GM19397 (cell line): ENCODE data around the gene ENTPD6.

Experiments used
- ATAC-seq: cut with Tn5 transposase; IDR thresholded peaks from one replicate; pipeline ENCODE4 v1.9.1; 2021; ENCODE audit warnings: mild to moderate bottlenecking, moderate library complexity; ENCODE audit not compliant: unreplicated experiment

Gene ENTPD6

DNA sequence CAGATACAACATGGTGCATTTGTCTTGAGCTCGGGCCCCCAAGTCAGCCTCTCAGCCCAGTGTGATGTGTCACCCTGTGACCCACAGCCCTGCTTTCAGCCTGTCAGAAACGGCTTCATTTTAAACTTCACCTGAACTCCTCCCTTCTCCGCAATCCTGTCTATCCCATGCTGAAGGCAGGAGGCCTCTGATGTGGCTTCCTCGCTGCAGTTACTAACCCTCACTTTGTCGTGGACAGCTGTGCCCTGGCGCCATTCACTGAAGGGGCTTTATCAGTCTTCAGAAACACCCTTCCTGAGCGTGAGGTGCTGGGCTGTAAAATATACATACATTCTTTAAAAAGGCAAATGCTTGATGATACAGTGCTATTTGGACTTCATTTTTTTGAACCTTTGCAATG is 7.9 kb upstream of the ENTPD6 start:
- no peak for ATAC-seq

DNA sequence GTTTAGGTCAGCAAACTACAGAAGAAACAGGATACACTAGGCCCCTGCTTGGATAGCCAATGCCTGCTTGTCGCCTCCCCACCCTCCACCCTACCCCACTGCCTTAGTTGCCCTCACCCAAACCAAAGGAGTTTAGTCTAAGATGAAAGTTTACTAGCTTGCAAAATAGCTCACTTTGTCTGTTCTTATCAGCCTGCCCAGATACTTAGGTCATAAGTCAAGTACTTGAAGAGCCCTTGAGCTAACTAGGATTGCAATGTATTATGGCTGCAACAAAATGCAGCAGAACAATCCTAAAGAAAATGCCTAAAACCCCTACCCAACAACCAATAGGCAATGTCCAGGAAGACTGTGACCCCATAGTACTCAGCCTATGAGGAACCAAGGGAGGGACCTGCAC is 7.3 kb upstream of the ENTPD6 start:
- ATAC-seq: no peak

DNA sequence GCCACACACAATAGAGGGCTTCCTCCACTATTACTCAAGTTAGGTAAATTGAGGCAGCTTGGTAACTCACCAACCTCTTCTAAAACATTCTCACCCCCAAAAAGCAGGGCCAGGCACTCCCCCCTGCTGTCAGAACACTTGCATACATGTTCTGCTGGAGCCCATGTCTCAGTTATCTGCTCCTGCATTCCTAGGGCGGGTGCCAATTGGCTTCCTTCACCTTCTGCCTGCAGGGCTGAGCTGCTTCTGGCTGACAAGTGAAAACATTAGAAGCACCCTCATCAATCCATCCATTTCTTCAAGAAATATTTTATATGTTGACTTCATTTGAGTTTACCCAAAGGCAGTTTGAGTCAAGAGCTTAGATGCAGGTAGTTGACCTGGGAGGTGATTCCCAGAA is 4.5 kb upstream of the ENTPD6 start:
- no peak for ATAC-seq

DNA sequence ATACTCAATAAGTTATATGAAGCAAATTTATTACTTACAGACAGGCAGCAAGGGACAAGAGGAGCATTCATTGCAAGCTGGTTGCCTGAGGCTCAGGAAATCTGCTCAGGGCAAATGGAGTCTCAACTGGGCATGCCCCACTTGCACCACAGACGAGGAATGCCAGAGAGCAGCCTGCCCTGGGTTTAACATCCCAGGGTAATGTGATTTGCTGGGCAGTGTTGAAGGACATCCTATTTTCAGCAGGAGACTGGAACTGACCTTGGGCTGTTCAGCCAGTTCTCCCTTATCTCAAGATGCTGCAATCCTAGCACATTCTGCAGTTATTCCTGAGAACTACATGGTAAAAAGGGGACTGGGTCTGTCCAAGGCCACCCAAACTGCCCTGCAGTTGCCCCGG is 3.8 kb upstream of the ENTPD6 start:
- no peak for ATAC-seq

DNA sequence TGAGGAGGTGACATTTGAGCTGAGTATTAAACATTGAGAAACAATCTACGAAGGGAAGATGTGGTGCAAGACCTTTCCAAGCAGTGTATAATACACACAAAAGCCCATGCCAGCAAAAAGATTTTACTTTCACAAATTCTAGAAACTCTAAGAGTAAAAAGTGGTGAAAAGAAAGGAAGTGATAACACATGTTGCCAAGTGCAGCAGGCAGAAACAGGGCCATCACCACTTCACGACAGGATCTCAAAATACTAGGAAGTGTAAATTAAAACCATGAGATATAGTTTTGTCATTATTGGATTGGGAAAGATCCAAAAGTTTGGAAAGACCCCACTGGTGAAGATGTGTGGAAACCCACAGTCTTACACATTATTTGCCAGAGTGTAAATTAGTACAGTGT is 1.7 kb upstream of the ENTPD6 start:
- ATAC-seq: no peak

DNA sequence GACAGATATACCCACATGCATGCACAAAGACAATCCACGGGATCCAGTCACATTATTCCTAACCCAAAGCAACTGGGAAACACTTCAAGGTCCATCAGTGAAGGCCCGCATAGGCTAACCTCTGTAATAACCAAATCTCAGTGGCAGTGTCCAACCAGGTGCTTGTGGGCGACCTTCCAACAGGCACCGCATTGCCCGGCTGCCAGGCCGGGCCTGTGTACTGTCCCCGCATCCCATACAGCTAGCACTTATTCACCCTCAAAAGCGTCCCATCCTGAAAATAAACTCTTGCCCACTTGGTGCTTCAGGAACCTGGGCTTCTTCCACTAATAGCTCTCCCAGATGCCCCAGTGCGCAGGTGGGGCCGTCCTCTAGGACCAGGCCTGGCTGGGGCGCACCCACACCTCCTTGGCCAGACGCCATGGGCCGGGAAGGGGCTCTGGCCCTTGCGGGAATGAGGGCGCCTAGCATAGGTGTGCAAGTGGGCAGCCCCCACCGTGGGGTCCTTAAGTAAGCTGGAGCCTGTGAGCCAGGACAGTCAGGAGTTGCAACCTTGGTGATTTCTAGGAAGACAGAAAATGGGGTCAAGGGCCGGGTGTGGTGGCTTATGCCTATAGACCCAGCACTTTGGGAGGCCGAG is 1.1 kb upstream of the ENTPD6 start:
- no peak for ATAC-seq

DNA sequence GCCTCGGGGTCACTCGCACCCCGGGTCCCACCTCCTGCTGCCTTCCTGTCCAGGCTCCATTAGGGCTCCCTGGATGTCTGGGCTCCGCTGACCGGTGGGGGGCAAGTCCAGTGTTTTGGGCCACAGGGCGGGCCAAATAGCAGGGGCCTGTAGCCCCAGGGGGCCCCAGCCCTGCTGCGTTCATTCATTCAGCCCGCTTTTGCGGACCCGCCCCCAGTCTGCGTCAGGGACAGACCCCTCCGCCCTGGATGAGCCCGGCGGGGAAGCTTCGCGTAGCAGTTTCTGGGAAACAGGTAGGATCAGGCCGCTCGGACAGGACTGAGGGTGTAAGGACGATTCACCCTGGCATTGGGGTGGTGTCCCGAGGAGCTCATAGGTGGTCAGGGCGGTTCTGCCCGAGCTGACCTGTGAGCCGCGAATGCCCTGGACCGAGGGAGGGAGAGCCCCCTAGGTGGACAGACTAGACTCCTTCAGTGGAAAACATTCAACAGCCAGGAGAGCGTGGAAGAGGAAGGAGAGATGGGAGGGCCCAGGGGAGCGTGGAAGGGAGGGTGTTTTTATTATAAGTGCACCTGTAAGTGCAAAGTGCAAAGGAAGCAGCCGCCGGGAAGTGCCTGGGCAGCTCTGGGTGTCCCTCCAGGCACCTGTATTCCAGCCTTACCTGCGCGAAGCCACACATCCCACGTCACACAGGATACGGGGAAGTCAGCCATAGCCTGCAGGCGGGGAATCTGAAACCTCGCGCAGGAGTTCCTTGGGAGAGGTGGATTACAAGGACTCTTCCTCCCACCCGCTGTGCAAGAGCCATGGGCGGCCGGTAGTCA is 662 bp downstream of the ENTPD6 start:
- peak; percentile 32 for ATAC-seq

DNA sequence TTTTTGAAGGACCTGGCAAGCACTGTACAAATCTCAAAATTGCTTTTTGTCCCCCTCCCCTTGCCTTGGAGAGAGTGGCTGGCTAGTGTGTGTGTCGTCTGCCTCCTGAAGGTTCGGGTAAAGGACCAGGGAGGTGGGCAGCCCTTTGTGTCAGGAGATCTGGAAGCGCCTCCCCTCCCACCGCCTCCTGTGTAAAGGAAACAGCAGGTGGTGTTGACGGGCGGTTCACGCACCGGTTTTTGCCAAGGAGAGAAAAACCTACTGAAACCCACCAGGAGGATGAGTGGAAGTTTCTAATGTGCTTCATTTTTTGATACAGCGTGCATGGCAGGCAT is 1.2 kb downstream of the ENTPD6 start:
- ATAC-seq: no peak

DNA sequence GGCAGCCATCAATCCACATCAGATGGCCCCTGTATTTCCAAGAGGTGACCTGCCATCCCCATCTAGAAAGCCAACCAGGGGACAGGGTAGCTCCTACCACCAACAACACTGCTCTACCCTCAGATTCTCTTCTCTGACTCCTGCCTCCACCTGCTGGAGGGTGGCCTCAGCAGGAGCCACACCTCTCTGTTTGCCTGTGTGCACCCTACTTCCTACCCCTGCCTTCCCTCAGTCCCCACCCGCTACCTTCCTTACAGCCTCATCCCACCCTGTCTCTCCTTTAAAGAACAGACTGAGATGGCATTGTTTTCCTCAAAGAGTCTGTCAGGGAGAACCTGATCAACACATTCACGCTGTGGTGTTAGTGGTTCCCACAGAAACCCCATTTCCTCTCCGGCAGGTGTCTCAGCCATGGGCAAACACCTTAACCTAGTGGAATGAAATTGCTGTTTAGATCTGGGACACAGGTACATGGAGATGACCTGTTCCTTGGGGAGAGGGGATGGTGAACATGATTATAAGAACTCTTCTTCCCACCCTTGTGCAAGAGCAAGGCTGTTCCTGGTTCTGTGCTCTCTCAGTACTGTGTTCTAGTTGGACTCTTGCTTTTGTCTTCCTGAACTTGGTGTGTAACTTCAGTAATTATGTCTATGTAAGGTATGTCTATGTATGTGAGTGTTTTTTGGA is 1.8 kb downstream of the ENTPD6 start:
- ATAC-seq: no peak

DNA sequence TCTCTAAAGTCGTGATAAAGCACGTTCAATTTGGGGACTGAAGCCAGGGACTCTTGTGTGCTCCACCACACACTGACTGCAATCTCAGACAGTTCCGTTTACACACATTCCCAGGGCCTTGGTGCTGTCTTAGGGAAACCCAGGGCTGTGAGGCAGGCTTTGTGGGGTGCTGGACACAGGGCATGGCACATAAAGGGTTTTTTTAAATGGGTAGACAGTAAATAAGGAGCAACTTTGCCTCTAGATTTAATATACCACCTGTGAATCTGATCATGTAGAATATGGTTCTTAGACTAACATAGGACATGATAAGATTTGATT is 2.3 kb downstream of the ENTPD6 start:
- no peak for ATAC-seq

DNA sequence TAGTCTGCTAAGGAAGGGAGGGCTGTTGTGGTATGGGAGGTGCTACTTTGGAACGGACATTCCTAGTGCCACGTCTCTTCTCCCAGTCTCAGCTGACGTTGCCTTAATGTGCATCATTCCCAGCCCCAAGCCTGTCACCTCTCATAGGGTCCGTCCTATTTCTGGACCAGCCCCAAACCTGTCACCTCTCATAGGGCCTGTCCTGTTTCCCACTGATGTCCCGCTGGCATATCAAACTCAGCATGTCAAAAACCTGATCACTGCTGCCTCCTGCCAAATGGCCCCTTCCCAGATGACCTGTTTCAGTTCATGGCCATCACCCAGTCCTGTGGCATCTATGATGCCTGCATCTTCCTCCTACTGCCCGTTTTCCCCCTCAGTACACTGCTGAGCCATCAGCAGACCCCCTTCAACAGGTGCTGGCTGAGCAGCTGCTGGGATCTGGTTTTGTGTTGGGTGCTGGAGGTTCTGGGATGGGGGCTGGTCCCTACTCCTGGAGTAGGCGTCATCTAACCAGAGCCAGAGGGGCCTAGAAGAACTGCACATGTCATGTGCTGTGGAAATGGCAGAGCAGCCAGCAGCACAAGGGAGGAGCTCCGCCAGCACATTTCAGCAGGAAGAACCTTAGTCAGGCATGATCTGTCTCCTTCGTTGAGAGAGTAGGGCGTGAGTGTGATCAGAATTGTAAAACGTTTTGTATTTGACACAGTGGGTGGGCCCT is 3.3 kb downstream of the ENTPD6 start:
- ATAC-seq: no peak

DNA sequence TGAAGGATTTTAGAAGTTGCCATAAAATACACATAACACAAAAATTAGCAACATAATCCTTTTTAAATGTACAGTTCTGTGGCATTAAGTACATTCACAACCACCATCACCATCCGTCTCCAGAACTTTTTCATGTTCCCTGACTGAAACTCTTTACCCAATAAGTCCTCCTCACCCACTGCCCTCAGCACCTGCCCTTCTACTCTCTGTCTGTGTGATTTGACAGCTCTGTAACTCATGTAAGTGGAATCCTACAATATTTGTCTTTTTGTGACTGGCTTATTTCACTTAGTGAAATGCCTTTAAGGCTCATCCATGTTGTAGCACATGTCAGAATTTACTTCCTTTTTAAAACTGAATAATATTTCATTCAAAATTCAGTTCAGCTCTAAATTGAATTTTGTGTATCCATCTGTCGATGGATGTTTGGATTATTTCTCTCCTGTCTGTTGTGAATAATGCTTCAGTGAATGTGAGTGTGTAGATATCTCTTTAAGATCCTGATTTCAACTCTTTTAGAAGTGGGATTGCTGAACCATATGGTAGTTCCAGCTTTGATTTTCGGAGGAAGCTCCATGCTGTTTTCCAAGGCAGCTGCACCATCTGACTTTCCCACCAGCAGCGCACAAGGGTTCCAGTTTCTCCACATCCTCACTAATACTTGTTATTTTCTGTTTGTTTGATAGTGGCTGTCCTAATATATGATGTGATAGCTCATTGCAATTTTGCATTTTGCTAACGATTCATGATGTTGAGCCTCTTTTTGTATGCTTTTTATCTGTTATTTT is 4.2 kb downstream of the ENTPD6 start:
- no peak for ATAC-seq

DNA sequence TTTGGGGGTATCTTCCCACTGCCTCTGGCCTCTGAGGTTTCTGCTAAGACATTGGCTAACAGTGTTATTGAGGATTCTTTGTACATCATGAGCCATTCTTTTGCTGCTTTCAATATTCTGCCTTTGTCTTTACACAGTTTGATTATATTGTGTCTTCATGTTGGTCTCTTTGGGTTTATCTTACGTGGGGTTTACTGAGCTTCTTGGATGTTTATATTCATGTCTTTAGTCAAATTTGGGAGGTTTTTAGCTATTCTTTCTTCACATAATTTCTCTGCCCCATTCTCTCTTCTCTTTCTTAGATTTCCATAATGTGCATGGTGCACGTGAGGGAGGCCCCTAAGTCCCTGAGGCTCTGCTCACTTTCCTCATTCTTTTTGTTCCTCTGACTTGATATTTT is 7.6 kb downstream of the ENTPD6 start:
- no peak for ATAC-seq

DNA sequence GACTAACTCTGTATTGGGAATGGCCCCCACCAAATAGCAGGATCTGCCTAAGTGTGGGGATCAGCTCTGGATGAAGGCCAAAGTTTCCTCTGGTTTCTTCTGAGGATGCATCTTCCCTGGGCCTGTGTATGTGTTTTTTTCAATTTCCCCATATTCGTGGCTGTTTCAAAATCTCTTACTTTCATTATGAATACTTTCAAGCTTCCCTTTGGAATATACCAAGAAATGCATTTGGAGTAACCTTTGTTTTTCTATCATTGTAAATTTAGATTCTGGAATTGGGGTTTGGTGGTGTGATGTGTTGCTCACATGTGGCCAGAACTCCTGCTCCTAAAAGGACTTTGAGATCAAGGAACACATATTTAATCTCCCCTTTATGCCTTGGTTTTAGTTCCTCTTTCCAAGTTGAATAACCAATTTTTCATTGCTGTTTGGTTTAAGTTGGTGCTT is 8.4 kb downstream of the ENTPD6 start:
- no peak for ATAC-seq

DNA sequence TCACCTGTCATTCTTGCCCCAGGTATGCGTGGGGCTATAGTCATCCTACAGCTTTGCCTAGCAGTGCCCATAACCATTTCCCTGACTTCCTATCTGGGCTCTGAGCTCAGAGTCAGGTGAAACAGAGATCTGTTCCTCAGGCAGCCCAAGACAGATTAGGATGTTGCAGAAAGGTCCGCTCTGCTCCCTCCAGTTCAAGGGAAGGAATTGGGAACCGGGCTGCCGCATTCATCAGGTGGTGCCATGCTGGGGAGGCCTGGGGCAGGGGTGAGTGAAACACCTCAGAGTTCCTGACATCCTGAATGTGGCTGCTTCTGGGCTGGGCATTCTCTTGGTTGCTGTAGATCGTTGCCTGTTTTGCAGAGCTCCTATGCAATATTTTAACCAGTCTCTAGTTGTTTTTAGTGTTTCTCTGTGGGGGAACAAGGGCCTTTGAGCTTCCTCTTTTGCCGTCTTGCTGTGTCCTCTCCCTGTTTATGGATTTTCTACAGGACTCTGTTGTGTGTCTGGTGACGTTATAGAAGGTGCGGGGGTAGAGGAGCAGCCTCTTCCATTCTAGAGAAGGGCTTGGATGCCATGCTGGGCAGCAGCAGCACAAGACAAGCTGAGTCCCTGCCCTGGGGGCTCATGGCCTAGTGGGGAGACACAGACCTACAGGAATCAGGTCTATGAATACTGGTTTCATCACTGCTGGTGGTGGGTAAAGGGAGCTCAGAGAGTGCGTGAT is 9.2 kb downstream of the ENTPD6 start:
- no peak for ATAC-seq

DNA sequence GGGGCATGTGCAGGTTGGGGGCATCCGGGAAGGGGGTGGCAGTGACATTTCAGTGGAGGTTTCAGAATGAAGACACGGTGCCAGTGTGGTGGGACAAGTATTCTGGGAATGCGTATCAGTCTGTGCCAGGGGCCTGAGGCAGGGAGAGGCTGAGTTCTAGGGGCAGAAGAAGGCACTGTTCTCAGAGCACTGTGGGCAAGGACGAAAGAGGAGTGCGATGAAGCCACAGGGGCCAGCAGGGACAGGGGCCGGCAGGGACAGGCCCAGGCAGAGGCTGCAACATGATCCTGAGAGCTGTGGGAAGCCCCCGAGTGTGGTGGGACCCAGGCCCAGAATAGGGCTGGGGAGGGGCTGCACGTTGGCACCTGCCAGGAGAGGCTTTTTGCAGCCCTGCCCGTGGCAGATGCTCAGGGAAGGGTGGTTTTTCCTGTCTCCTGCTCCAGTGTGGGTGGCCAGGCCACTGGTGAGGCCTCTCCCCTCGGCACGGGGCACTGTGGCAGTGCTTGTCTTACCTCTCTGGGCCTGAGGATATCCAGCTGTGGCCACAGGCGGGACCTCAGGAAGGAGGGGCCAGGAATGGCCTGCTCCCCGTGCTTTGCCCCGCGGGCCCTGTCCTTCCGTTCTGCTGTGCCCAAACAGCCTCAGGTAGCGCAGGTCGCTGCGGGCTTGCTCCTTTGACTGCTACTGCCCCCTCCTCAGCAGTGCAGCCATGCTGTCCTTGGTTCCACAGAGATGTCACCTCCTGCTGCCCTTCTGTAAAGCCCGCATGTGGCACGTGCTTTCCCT is 10.0 kb downstream of the ENTPD6 start:
- no peak for ATAC-seq

DNA sequence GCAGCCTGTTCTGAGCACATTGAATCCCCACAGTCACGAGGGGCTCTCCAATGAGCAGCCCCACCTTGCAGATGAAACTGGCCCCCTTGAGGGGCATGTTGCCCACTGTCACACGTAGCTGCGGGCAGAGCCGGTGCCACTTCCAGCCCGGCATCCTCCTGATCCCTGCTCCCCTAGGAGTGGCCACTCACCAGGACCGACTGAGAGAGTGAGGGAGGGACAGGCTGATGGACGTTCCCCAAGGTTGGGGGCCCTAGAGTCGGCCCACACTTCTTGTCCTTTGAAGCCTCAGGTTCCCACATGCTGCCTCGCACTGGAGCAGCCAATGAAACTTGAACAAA is 10.5 kb downstream of the ENTPD6 start:
- no peak for ATAC-seq

DNA sequence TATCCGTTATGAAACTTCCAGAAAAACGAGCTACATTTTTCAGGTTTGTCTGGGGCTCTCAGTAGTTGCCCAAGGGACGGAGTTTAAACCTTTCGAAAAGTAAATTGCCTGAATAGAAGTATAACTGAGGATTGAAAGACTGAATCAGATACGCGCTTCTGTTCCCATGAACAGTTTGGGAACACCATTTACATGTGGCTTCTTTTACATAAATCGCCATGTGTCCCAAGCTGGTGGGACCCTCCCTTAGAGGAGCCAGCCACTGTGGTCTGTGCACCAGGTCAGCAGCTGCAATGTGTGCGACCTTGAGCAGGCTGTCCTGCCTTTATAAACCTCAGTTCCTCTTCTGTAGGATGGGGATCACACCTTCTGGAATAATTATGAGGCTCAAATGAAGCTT is 11.0 kb downstream of the ENTPD6 start:
- no peak for ATAC-seq

DNA sequence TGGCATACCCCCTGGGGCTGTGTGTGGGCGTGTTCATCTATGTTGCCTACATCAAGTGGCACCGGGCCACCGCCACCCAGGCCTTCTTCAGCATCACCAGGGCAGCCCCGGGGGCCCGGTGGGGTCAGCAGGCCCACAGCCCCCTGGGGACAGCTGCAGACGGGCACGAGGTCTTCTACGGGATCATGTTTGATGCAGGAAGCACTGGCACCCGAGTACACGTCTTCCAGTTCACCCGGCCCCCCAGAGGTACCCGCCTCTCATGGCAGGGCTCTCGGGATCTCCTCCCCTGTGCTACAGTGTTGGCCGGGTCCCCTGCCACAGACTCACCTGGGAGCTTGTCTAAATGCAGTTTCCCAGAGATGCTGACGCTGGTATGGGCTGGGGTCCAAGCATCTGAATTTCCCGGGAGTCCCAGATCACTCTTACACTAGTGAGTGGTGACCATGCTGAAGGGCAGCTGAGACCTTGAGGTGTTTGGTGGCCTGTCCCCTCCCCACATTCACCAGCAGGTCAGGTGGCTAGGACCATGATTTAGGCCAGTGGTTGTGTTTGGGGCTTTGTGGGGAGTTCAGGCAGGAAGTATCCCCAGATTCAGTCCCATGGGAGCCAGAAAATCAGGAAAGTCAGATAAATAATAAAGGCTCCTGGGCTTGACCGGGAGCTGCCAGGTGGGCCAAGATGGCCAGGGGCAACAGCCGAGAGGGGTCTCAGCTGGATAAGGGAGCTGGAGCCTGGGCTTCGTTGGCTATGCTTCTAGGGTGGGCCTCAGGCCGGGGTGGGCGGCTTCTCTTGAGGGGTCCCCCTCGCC is 11.8 kb downstream of the ENTPD6 start:
- ATAC-seq: no peak
